Activated T-cell treated with anti-CD3 and anti-CD28 coated beads, Interleukin-2, amount 50 U/mL, for 48 hours (primary cell): Measurements from ENCODE around the gene CCND2.
A peak's percentile ranks its signal among the peaks of the same experiment; 100 is the strongest.

Experiments used
- DNase-seq, 2 experiments: peaks; one replicate each; pipeline ENCODE4 v3.0.0-alpha.2; 2020

CCND2 gene

DNA sequence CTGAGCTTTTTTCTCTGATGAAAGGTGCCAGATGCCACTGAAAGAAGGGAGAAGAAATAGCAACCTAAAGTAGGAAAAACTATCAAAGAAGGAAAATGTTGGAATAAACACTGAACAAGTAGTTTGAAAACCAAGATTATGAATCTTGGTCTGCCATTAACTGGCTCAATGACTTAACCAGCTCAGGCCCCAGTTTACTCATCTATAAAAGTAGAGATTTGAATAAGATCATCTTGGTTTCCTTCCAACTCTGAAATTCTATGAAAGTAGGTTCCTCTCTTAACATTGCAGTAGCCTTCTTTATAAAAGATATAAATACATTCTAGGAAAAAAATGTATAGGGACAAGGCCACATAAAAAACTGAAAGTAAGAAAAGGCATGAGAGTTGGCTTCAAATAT, 16.1 kb upstream of the CCND2 start:
- no peak for DNase-seq

DNA sequence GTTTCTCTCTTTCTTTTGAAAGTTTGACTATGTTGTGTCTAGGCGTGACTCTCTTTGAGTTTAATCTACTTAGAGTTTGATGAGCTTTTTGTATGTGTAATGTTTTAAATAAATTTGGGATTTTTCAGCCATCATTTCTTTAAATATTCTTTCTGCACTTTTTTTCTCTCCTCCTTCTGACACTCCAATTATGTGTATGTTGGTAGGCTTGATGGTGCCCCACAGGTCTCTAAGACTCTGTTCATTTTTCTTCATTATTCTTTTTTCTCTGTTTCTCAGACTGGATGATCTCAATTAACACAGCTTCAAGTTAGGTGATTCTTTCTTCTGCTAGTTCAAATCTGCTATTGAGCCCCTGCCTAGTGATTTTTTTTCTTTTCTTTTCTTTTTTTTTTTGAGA, 14.5 kb upstream of the CCND2 start:
- DNase-seq, result no peak

DNA sequence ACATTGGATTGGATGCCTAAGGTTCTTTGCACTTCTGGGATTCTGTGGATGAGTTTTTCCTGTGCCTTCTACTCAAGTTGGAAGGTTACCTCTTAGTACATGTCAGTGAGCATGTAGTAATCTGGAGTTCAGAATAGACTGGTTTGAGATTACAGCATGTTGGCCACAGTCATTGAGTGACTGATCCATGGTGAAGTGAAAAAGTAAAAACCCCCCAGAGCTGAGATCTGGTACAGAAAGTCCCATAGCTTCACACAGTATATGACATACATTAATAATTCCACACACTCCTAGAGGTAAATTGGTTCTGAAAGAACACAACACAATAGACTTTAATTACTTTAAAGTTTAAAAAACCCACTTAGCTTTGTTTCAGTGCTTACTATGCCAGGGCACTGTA, 11.9 kb upstream of the CCND2 start:
- no peak for DNase-seq

DNA sequence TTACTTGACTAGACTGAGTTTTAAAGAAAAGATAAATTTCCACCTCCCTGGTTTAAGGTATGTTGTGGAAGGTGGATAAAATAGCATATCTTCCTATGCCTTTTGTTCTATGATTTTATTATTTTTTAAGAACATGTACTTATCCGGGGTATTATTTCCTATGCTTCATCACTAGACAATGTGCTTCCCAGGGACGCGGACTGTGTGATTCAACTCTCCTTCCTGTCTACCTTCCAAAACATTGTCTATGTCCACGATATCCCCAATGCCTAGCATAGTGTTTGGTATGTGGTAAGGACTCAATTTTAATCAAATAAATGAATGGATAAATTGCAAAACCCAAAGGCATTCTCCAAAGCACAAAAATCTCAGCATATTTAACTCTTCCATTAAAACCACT, 8.3 kb upstream of the CCND2 start:
- no peak for DNase-seq

DNA sequence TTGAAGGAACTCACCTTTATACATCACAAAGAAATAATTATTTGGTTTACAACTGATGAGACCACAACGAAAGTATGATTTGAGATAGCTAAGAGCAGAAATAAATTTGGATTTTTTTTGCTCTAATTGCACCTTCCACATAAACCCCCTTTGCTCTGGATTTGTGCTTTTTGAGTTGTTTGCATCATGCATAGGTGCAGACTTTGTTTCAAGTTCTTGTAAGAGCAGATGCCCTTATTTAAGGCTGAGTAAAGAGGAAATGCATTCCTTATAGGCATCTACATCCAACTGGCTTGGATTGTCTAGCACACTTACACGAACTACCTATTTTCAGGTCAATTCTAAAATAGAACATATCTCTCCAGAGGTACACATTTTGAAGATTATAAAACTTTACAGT, 6.6 kb upstream of the CCND2 start:
- no peak for DNase-seq

DNA sequence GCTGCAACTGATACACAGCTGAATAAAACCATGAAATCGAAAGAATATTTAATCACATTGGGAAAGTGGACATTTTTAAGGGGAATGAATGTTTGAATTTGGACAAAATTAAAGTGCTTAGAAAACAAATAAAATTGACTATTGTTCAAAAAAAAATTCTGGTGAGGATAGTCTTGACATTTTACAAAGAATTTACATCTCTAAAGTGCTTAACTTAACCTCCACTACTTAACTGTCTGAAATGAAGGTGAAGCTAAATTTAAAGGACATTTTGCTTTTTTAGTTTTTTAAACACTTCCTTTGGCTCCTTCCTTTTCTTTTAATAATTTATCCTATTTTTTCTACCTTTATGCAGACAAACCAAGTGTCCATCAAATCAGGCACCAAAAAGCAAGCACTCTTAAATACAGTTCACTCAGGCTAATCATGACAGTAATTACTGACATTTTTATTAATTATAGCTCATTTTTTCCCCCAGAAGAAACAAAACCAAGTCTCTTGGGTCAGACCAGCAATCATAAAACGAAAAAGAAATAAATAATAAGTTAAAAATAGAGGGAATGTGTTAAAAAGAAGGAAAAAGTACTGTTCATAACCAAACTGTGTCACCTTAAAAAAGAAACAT, 5.7 kb upstream of the CCND2 start:
- no peak for DNase-seq

DNA sequence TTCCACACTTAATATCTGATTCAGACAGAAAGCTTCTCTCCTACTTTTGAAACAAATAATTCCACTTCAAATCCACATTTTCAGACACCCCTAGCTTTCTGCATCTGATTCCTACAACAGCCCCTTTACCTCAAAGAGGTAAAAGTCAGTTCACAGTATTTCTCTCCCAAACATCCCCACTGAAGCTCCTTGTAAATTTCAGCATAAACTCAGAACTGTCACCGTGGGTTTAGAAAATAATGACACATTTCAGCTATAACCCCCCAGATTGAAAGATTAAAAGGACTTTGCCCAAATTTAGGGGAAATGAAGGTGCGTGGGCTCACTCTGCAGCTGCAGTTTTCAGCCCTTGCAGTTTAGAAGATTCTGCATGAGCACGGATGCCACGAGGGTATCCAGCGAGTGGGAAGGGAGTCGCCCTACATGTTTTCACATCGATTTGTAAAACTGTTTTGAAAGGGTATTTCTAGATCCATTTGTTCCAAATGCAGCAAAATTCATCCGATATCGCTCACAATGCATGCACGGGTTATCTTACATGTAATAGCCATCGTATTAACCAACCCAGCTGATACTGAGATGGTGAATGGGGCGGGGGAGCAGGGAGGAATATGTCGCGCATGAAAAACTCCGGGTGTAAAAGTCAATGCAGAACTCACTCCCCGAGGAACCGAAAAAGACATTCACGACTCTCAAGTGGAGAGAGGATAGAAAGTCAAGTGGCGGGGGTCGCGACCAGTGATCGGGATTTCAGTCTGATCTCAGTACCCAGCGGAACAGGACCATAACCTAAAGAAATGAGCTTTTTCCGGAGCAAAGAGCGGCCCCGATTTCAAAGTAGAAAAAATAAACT, 5.0 kb upstream of the CCND2 start:
- peak; percentile 63 to 65 for DNase-seq

DNA sequence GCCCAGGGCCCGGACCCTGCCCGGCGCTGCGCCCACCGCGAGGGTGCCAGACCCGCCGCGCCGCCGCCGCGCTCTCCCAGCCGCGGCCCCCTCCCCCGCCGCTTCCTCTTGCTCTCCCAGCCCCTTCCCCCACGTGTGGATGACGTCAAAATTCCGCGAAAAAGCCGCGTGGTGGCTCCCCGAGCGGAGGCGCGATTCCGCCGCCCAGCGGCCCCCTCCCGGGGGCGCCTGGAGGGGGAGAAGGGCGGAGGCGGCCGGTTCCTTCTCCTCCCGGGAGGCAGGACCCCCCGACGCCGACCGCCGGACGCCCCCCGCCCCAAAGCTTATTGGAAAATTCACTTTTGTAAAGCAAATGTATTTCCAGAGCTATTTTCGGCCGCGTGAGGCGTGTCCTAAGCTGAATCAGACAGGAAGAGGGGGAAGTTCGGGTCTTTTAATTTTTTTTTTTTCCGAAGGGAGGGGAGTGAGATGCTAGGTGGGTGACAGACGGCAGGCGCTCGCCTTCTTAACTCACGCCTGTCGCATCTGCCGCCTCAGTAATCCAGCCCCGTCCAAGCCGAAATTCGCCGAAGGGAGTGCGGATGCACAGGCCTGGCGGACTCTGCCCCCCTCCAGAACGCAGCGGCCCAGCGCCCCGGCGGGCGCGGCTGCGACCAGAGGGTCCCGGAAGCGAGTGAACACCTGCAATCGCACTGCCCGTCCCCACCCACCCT, 4.1 kb upstream of the CCND2 start:
- DNase-seq, result peak; percentile 96

DNA sequence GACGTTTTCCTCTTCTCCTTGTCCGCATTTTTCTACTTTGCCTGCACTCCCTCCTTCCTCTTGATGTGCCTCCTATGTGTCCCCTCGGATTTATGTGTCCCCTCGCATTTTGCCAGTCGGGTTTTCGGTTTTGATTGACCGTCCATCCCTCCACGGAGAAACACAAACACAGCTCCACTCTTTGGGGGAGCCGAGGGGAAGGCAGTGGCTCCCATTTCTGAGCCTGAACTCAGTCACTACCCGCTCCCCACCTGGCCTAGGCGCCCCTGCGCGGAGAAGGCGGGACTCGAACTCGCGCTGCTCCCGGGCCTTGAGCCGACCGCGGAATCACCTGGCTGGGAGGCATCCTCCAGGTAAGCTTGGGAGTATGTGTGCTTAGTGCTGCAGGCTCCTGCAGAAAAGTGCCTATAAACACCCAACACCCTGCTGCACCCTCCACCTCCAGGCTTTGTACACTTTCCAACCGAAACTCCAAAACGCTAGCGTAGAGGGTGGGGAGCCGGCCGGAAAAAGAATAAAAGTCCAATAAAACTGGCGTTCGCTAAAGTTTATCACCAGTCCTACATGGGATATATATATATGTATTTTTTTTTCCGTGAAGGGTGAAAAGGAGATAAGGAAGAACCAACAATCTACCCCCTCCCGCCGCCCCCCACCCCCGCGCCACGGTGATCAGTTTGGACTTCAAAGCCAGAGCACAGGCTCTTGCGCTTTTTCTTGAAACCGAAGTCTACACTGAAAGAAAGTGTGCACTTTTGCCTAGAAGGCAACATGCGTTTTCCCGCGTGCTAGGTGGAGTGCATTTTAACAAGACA, 3.3 kb upstream of the CCND2 start:
- DNase-seq, result peak; percentile 77 to 79

DNA sequence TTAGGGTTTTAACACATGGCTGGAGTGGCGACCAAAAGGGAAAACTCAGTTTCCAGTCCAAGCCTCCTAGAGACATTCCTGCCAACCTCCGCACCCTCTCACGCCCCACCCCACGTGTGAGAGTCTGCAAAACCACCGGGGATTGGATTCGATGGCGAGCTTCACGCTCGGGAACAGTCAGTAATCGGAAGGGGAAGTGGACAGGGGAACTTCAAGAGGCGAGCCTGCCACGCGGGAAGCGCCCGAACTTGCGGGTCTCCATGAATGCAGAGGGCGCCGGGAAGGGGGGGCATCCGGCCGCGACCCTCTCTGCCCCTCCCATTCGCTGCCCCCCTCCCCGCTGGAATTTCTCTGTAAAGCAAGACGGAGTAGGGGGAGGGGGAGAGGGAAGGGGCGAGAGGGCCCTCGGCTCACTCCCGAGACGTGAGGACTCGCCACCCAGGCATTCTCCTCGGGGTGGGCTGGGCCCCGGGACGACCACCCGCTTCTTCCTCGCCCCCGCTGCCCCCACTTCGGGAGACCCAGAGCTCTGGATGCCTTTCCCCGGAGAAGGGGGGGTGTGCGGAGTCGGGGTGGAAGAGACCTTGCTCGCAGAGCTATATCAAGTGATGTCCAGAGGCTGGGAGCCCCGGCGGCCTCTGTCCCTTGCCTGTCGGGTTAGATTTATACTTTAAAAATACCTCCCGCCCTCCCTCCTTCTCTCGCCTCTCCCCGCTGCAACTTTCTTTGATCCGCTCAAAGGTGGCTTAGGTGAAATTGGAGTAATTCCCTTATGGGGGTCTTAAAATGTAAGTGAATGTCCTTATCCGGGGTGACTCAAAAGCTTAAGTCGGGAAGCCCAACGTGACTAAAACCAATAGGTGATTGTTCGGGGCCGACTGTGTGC, 2.5 kb upstream of the CCND2 start:
- DNase-seq, result peak; percentile 75 to 76

DNA sequence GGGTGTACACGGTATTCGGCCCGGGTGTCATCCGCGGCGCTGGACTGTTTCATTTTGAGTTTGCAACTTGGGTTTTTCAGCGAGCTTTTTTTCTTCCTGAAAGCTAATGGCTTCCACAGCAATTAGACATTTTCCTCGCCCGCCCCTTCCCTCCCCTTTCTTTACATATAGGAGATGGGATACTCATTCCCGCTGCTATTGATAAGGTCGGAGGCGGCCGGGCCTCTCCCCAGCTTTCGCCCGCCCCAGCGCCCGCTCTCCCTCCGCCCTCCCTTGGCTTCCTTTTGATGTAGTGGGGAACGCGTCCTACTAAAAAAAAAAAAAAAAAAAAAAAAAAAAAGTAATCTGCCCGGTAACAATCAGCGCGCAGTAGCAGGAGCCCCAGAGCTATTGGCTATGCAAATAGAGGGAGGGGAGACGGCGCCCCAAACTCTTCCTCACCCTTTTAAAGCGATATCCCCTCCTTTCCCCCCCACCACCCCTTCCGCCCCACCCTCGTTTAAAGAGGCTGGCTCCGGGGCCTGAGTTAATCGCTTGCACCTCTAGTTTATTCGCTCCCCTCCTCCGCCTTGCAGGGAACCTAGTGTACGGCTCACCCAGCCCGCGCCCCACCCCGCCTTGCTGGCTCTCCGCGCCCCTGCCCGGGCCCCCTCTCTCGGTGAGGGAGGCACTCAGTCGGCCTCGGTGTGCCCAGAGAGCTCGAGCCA, 1.7 kb upstream of the CCND2 start:
- DNase-seq, result peak; percentile 91 to 92

DNA sequence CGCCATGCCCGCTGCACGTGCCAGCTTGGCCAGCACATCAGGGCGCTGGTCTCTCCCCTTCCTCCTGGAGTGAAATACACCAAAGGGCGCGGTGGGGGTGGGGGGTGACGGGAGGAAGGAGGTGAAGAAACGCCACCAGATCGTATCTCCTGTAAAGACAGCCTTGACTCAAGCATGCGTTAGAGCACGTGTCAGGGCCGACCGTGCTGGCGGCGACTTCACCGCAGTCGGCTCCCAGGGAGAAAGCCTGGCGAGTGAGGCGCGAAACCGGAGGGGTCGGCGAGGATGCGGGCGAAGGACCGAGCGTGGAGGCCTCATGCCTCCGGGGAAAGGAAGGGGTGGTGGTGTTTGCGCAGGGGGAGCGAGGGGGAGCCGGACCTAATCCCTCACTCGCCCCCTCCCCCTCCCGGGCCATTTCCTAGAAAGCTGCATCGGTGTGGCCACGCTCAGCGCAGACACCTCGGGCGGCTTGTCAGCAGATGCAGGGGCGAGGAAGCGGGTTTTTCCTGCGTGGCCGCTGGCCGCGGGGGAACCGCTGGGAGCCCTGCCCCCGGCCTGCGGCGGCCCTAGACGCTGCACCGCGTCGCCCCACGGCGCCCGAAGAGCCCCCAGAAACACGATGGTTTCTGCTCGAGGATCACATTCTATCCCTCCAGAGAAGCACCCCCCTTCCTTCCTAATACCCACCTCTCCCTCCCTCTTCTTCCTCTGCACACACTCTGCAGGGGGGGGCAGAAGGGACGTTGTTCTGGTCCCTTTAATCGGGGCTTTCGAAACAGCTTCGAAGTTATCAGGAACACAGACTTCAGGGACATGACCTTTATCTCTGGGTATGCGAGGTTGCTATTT, 914 bp upstream of the CCND2 start:
- peak; percentile 86 to 87 for DNase-seq

DNA sequence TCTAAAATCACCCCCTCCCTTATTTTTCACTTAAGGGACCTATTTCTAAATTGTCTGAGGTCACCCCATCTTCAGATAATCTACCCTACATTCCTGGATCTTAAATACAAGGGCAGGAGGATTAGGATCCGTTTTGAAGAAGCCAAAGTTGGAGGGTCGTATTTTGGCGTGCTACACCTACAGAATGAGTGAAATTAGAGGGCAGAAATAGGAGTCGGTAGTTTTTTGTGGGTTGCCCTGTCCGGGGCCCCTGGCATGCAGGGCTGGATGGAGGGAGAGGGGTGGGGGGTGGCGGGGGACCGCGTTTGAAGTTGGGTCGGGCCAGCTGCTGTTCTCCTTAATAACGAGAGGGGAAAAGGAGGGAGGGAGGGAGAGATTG, 300 bp upstream of the CCND2 start:
- DNase-seq, result no peak

DNA sequence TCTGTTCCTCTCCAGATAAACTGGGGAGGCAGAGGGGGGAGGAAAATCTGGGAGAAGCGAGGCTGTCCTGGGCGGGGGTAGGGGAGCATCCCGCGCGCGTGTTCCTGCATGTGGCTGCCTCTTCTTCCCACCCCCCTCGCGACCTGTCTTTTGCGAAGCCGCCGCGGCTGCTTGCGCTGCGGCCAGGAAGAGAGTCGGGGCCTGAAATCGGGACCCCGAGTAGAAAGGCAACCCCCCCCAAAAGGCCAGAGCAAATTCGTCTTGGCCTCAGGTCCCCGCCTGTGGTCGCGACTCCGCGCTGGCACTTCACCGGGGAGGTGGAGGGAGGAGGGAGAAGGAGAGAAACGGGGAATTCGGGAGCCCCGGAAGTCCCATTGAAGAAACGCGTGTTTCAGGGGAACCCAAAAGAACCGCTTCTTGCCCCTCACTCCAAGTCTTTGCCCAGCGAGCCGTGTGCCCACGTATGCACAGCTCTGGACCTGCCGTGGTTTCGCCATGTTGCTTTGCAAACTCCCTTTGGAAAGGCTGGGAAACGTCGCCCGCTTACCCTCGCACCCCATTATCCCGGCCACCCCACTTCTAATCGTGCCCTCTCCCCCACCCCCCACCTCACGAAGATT, 944 bp downstream of the CCND2 start:
- DNase-seq, result peak; percentile 56 to 66

DNA sequence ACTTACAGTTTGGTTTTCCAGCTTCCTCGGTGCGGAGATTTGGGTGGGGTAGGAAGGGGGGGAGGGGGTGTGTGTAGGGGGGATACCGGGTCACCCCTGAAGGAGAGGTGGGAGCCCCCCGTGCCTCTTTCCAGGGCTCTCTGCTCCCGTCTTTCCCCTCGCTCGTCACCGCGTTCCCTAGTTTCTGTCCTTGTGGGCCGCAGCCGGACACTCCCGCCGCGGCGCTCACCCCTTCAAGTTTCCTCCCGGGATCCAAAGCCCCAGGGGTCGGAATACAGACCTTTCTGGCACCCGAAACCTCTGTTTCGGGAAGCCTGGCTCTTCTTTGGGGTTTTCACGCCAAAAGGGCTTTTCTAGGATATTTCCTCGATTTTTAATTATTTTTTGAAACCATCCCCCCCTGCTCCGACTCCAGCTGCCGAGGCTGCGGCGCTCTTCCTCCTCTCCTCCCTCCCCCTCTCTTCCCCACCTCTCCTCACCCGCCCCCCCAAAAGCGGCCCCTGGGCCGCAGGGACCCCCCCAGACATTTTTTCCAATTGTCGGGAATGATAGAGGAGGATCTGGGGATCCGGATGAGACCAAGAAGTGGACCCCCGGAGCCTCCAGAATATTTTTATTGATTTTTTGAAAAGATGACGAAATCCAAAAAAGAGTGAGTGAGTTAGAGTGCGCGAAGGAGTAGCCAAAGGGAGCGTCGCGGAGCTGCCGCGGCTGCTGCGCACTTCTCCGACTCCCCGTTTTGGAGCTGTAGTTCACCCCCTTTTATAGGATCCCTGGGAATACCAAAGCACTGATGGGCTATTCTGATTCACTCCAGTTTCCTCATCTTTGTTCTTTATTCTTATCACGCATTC, 1.7 kb downstream of the CCND2 start:
- peak in 1 of 2 experiments; percentile 56 for DNase-seq

DNA sequence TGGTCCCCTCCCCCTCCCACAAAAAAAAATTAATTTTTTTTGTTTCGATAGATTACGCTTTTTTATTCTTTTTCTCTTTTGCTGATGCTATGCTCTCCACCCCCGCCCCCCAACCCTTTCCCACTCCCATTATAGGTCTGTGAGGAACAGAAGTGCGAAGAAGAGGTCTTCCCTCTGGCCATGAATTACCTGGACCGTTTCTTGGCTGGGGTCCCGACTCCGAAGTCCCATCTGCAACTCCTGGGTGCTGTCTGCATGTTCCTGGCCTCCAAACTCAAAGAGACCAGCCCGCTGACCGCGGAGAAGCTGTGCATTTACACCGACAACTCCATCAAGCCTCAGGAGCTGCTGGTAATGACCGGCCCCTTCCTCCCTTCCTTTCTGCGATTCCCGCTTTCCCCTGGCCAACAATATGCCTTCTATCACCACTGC, 2.3 kb downstream of the CCND2 start:
- no peak for DNase-seq

DNA sequence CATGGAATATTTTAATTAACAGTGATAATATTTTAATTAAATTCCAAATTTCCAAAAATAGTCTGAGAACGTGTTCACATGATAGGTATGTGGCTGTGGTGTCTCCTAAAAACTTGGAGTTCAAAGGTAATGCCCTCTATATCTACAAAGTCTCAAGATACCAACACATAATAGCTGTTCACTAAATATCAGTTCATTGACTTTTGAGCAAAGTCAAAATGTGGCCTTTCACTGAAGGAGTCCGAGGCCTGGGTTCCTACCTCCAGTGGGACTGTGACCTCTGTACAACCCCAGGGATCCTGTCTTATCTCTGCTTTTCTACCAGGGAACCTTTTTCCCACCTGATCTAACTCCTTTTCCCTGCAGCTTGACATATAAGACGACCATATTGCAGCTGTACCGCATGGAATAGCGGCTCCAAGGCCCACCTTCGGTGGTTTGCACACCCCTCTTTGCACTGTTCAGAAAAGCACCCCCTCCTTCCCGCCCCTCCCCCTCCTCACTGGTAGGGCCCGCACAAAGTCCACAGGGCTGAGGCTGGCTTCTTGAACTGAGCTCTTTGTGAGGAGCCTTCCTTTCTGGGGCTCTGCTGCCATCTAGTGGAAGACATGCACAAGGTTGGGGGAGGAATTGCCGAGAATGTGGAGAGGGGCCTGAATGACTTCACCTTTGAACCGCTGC, 3.1 kb downstream of the CCND2 start:
- DNase-seq, result peak; percentile 89 to 91

DNA sequence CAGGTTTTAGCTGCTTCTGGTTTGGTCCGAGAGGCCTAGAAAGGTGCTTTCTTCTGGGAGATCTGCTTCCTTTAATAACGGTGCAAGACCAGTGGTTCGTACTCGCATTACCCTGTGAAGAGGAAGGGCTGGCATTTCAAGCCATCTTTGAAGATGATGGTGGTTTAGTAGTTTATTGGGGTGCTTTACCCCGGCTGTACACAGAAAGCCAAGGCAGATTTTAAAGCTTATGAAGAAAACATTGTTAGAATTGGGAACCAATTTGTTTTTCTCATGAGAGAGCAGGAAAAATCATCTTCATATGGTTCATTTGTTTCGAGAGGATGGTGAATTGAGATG, 3.6 kb downstream of the CCND2 start:
- DNase-seq, result no peak
